Tracheal epithelial cell (primary cell): ENCODE measurements around the gene UBE2G2. TPM values are rescaled to one million over a fixed set of nuclear protein-coding genes. Genes with fewer than 3 reads are reported as not detected.

ENCODE experiments used
- total RNA-seq: library from RNA; depleted of rRNA; stranded (reverse); fragments of >200 nt; gene quantifications from 2 replicates; pipeline ENCODE4 v1.2.1, GENCODE V29; 2014

Gene UBE2G2
- 55.4 and 64.3 TPM in 2 replicates for total RNA-seq

GRCh38 chr21:44801468-44802395 lies at the start of gene UBE2G2:
Gene UBE2G2, minus strand, starts transcription at chr21:44801820. Its CDS starts 72 bp downstream, at chr21:44801748.

DNA sequence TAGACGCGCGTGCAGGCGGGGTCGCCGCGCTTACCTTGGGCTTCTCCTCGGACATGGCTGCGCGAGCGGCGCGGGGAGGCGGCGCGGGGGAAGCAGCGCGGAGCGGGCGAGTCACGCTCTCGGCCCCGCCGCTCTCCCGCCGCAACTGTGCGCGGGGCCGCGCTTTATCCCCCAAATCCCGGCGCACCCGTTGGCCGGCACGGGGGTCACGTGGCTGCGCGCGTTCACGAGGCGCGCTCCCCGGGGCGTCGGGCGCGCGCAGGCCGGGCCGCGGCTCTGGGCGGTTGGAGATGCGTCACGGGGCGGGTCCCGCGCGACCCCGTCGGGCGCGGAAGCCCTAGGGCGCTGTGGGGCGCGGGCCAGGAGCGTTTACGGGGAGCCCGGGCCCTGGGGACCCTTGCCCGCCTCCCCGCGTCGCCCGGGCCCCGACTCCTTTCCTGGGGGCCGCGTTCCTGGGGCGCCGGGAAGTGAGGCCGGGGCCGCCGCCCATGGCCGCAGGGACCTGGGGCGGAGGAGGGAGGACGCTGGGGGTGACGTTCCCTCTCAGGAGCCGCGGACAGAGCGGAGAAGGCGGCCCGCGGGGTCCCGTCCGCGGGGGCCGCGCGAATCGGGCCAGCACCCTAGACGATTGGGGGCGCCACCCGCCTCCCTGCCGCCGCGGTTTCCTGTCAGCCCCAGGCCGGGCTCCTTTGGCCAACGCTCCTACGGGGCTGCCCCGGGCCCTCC lies 16.5 kb upstream of the UBE2G2 start, which contains the start of gene SUMO3:
Gene SUMO3, minus strand, starts transcription at position 149 of the 726 bp plus-strand sequence. Its CDS starts 94 bp downstream, at position 55.

Other genes with a start within 250 kb of the UBE2G2 start
- not detected in 2 replicates for gene KRTAP10-3, start 243.0 kb downstream of the UBE2G2 start, total RNA-seq
- gene KRTAP10-4, start 228.1 kb downstream of the UBE2G2 start, total RNA-seq: not detected in 2 replicates
- not detected in 2 replicates for gene KRTAP10-5, start 221.2 kb downstream of the UBE2G2 start, total RNA-seq
- gene KRTAP10-6, start 209.3 kb downstream of the UBE2G2 start, total RNA-seq: not detected in 2 replicates
- gene KRTAP10-7, start 201.2 kb downstream of the UBE2G2 start, total RNA-seq: not detected in 2 replicates
- gene KRTAP10-8, start 189.7 kb downstream of the UBE2G2 start, total RNA-seq: not detected in 2 replicates
- gene KRTAP10-9, start 174.7 kb downstream of the UBE2G2 start, total RNA-seq: not detected in 2 replicates
- not detected in 2 replicates for gene KRTAP10-10, start 164.5 kb downstream of the UBE2G2 start, total RNA-seq
- not detected in 2 replicates for gene KRTAP10-11, start 155.4 kb downstream of the UBE2G2 start, total RNA-seq
- not detected in 2 replicates for gene KRTAP12-4, start 147.2 kb downstream of the UBE2G2 start, total RNA-seq
- not detected in 2 replicates for gene KRTAP12-3, start 143.9 kb downstream of the UBE2G2 start, total RNA-seq
- not detected in 2 replicates for gene KRTAP12-2, start 134.9 kb downstream of the UBE2G2 start, total RNA-seq
- not detected in 2 replicates for gene KRTAP12-1, start 119.7 kb downstream of the UBE2G2 start, total RNA-seq
- gene KRTAP10-12, start 104.6 kb downstream of the UBE2G2 start, total RNA-seq: not detected in 2 replicates
- not detected in 2 replicates for gene TSPEAR, start 90.2 kb downstream of the UBE2G2 start, total RNA-seq
- gene SUMO3, start 16.2 kb upstream of the UBE2G2 start, total RNA-seq: 60.0 and 82.1 TPM in 2 replicates
- gene PTTG1IP, start 71.9 kb upstream of the UBE2G2 start, total RNA-seq: 157 and 257 TPM in 2 replicates
- gene ITGB2, start 119.1 kb upstream of the UBE2G2 start, total RNA-seq: 1.7 and 3.6 TPM in 2 replicates
- gene SLX9, start 138.2 kb upstream of the UBE2G2 start, total RNA-seq: 34.5 and 35.4 TPM in 2 replicates